CD4-positive, alpha-beta T cell treated with Interleukin-17A for 4 hours (primary cell): ENCODE data around the gene HOXA1.

Experiments
- DNase-seq: peaks from one replicate; pipeline ENCODE4 v3.0.0-alpha.2; 2020; ENCODE audit warnings: mixed read lengths

Gene HOXA1

GRCh38 chr7:27104341-27105058 lies 8.7 kb upstream of the HOXA1 start:
- no peak for DNase-seq

GRCh38 chr7:27103489-27104226 lies 7.9 kb upstream of the HOXA1 start:
- no peak for DNase-seq

GRCh38 chr7:27102581-27103442 lies 7.0 kb upstream of the HOXA1 start, which contains the start of gene HOXA2:
HOXA2 (minus strand) TSS chr7:27102683; CDS start chr7:27102500, 183 bp downstream.
- no peak for DNase-seq

- no peak for DNase-seq
Measured at GRCh38 chr7:27101957-27102580, 6.3 kb upstream of the HOXA1 start.

GRCh38 chr7:27101171-27101956 lies 5.6 kb upstream of the HOXA1 start:
- no peak for DNase-seq

GRCh38 chr7:27100694-27101170 lies 4.9 kb upstream of the HOXA1 start:
- DNase-seq, result no peak

GRCh38 chr7:27099453-27100370 lies 3.9 kb upstream of the HOXA1 start:
- no peak for DNase-seq

GRCh38 chr7:27098578-27099451 lies 3.0 kb upstream of the HOXA1 start:
- DNase-seq, result no peak

- no peak for DNase-seq
Measured at GRCh38 chr7:27097686-27098577, 2.1 kb upstream of the HOXA1 start.

- DNase-seq, result peak; percentile 14
Measured at GRCh38 chr7:27096768-27097514, 1.1 kb upstream of the HOXA1 start.

GRCh38 chr7:27095050-27095896 lies 527 bp downstream of the HOXA1 start:
- DNase-seq, result peak; percentile 27

- DNase-seq, result no peak
Measured at GRCh38 chr7:27094304-27095049, 1.3 kb downstream of the HOXA1 start.

GRCh38 chr7:27093184-27093895 lies 2.5 kb downstream of the HOXA1 start:
- no peak for DNase-seq

GRCh38 chr7:27092819-27093110 lies 3.0 kb downstream of the HOXA1 start:
- no peak for DNase-seq
